ENCODE results near the gene POLN.

POLN gene

GRCh38 chr4:2059726-2060602 is 182.0 kb downstream of the POLN start:
- no peak for DNase-seq (ENCODE audit: low read depth in 2 of 2)

GRCh38 chr4:2059046-2059725 is 182.7 kb downstream of the POLN start, which contains the start of gene NAT8L:
NAT8L (plus strand) TSS chr4:2059327; CDS start chr4:2059512, 185 bp downstream.
- DNase-seq (ENCODE audit: low read depth in 2 of 2) = no peak

GRCh38 chr4:2058264-2059045 is 183.5 kb downstream of the POLN start:
- no peak for DNase-seq (ENCODE audit: low read depth in 2 of 2)

GRCh38 chr4:2057382-2058065 is 184.4 kb downstream of the POLN start:
- DNase-seq (ENCODE audit: low read depth in 2 of 2) = no peak

GRCh38 chr4:2054217-2054616 is 187.7 kb downstream of the POLN start:
- no peak for DNase-seq (ENCODE audit: low read depth in 2 of 2)

GRCh38 chr4:2051086-2051485 is 190.8 kb downstream of the POLN start:
- no peak for DNase-seq (ENCODE audit: low read depth in 2 of 2)

- no peak for DNase-seq (ENCODE audit: low read depth in 2 of 2)
These were observed 192.1 kb downstream of the POLN start for GRCh38 chr4:2049811-2050210.

GRCh38 chr4:2049381-2049780 is 192.5 kb downstream of the POLN start:
- DNase-seq (ENCODE audit: low read depth in 2 of 2) = no peak

GRCh38 chr4:2048831-2049230 is 193.1 kb downstream of the POLN start:
- no peak for DNase-seq (ENCODE audit: low read depth in 2 of 2)

- no peak for DNase-seq (ENCODE audit: low read depth in 2 of 2)
These were observed 193.9 kb downstream of the POLN start for GRCh38 chr4:2047781-2048581.

- DNase-seq (ENCODE audit: low read depth in 2 of 2) = no peak
These were observed 194.8 kb downstream of the POLN start for GRCh38 chr4:2047031-2047660.

- DNase-seq (ENCODE audit: low read depth in 2 of 2) = no peak
These were observed 195.6 kb downstream of the POLN start for GRCh38 chr4:2046031-2046961.

- DNase-seq (ENCODE audit: low read depth in 2 of 2) = no peak
These were observed 196.4 kb downstream of the POLN start for GRCh38 chr4:2045518-2045951.

GRCh38 chr4:2044542-2045517 is 197.1 kb downstream of the POLN start:
- no peak for DNase-seq (ENCODE audit: low read depth in 2 of 2)

GRCh38 chr4:2044119-2044485 is 197.8 kb downstream of the POLN start:
- DNase-seq (ENCODE audit: low read depth in 2 of 2) = no peak

GRCh38 chr4:2043396-2044118 is 198.4 kb downstream of the POLN start:
- DNase-seq (ENCODE audit: low read depth in 2 of 2) = no peak

GRCh38 chr4:2042947-2043395 is 198.9 kb downstream of the POLN start:
- DNase-seq (ENCODE audit: low read depth in 2 of 2) = no peak
